BJ (cell line): ENCODE data around the gene ZNF184. TPM values are rescaled to one million over a fixed set of nuclear protein-coding genes. Genes with fewer than 3 reads are reported as not detected.

ENCODE experiments used
- CTCF ChIA-PET: fragments of 350-600 bp; formaldehyde crosslinking; extraction: SDS; loops from one replicate; lab custom pipeline; 2021; ENCODE audit warnings: antibody characterized with exemption, inconsistent platforms; lab: Yijun Ruan, JAX
- POLR2A ChIA-PET: fragments of 300-600 bp; sonication (Branson Sonifier 250); formaldehyde crosslinking; extraction: SDS; loops from one replicate; lab custom pipeline; 2021; ENCODE audit warnings: antibody characterized with exemption; lab: Charles Lee
- DNase-seq: peaks from one replicate; pipeline ENCODE4 v3.0.0-alpha.2; 2011; ENCODE audit warnings: low read depth
- H3K27me3 ChIP-seq: 2 replicates; pipeline ENCODE4 v1.6.0; 2011; ENCODE audit warnings: low read length; ENCODE audit not compliant: control insufficient read depth, insufficient read depth
- H3K36me3 ChIP-seq: 2 replicates; pipeline ENCODE4 v1.5.1; 2011; ENCODE audit warnings: low read length; ENCODE audit not compliant: control insufficient read depth, insufficient read depth
- H3K4me3 ChIP-seq: 2 replicates; pipeline ENCODE4 v1.5.1; 2011; ENCODE audit warnings: low read depth, mild to moderate bottlenecking, control low read depth, low read length
- CTCF ChIP-seq: IDR thresholded peaks from 2 replicates; pipeline ENCODE4 v1.5.1; 2011; ENCODE audit warnings: low read depth, mild to moderate bottlenecking, control low read depth, inconsistent platforms, low read length, moderate library complexity; ENCODE audit not compliant: insufficient read depth
- polyA plus RNA-seq: library from polyadenylated mRNA; depleted of rRNA; stranded (reverse); fragments of >200 nt; gene quantifications from 2 replicates; pipeline ENCODE4 v1.2.3, GENCODE V29; 2011

ZNF184 gene
- polyA plus RNA-seq, 1 experiment = 1.8 TPM

GRCh38 chr6:27415898-27416297 lies 57.0 kb downstream of the ZNF184 start:
- H3K4me3 ChIP-seq = no peak overlapping the region
- TF ChIP-seq CTCF = no peak
- DNase-seq = no peak
- H3K27me3 ChIP-seq = no peaks in the 10 kb centered on the region
- CTCF ChIA-PET = no interaction called here
- H3K36me3 ChIP-seq = no peaks in the 10 kb centered on the region
- POLR2A ChIA-PET = no interaction called here

GRCh38 chr6:27414996-27415395 lies 57.9 kb downstream of the ZNF184 start:
- POLR2A ChIA-PET = no interaction called here
- no peak for TF ChIP-seq CTCF
- no peaks in the 10 kb centered on the region for H3K27me3 ChIP-seq
- no peak for DNase-seq
- no peak overlapping the region for H3K4me3 ChIP-seq
- CTCF ChIA-PET = no interaction called here
- H3K36me3 ChIP-seq = no peaks in the 10 kb centered on the region

- H3K36me3 ChIP-seq = no peaks in the 10 kb centered on the region
- H3K27me3 ChIP-seq = no peaks in the 10 kb centered on the region
- H3K4me3 ChIP-seq = no peak overlapping the region
- POLR2A ChIA-PET = no interaction called here
- TF ChIP-seq CTCF = no peak
- no peak for DNase-seq
- CTCF ChIA-PET = no interaction called here
Measured at GRCh38 chr6:27414300-27414699, 58.6 kb downstream of the ZNF184 start.

- CTCF ChIA-PET = no interaction called here
- POLR2A ChIA-PET = no interaction called here
- DNase-seq = no peak
- Histone ChIP-seq H3K36me3 (no peaks in the 10 kb centered on the region), H3K27me3 (no peaks in the 10 kb centered on the region), H3K4me3 (no peak overlapping the region)
- no peak for TF ChIP-seq CTCF
Measured at GRCh38 chr6:27407153-27407814, 65.6 kb downstream of the ZNF184 start.

GRCh38 chr6:27406085-27406484 lies 66.8 kb downstream of the ZNF184 start:
- TF ChIP-seq CTCF = no peak
- CTCF ChIA-PET = no interaction called here
- Histone ChIP-seq H3K4me3 (no peak overlapping the region), H3K27me3 (no peaks in the 10 kb centered on the region), H3K36me3 (no peaks in the 10 kb centered on the region)
- POLR2A ChIA-PET = no interaction called here
- DNase-seq = no peak
